Measurements from ENCODE around the gene SYCP1.

DNA sequence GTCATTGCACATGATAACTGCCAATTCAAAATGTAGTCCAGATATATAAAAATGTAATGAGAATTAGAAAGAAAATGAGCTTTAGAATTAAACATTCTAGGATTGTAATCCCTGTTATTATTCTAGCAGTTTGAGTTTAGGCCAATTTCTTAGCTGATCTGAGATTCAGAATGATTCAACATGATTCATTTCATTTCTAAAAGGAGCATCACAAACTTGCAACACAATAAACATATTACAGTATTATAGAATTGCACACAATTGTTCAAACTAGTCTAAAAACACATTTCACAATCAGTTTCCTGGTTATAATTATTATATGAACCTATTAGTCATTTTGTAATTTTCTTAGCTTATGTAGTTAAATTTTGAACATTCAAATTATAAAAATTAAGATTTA is 131.6 kb downstream of the SYCP1 start:
- TF ChIP-seq, protein P1, sequence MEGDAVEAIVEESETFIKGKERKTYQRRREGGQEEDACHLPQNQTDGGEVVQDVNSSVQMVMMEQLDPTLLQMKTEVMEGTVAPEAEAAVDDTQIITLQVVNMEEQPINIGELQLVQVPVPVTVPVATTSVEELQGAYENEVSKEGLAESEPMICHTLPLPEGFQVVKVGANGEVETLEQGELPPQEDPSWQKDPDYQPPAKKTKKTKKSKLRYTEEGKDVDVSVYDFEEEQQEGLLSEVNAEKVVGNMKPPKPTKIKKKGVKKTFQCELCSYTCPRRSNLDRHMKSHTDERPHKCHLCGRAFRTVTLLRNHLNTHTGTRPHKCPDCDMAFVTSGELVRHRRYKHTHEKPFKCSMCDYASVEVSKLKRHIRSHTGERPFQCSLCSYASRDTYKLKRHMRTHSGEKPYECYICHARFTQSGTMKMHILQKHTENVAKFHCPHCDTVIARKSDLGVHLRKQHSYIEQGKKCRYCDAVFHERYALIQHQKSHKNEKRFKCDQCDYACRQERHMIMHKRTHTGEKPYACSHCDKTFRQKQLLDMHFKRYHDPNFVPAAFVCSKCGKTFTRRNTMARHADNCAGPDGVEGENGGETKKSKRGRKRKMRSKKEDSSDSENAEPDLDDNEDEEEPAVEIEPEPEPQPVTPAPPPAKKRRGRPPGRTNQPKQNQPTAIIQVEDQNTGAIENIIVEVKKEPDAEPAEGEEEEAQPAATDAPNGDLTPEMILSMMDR (IDR thresholded peaks at IDR 0.05): no peak
- TF ChIP-seq POLR2A (IDR thresholded peaks at IDR 0.05): no peak
